Measurements from ENCODE around the gene ADK.

DNA sequence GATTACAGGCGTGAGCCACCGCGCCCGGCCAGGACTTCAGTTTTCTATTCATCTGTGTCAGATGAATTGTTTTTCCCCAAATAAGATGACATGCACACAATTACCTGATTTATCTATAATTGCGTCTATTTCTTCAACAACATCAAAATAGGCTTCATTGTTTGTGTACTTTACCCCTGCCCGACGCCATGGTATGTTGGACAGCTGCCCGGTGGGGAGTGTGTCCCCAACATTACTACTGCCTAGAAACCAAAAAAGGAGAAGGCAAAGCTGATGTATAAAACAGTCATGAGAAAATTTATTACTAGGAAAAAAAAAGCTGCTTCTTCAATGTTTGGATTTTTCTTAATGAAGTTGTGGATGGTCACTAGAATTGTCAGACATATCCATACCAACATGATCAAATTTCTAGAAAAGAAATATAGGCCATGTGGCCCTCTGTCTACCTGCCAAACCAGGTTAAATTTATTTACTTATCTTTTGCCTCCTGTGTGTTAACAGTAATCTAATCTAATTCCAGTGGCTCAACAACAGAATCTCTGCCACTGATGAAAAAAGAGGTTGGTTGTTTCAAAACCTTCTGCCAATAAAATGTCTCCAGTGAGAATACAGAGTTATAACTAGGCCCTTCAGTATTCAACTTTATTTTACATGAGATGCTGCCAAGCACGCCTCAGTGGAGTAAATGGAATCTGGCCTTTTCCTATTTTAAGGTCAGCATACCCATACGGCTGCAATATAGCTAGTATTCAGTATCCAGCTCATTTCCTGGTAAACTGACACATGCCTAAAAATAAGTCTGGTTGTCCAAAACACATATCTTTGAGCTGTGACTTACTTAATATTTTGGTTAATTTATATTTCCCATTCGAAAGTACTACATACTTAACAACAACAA is 16.8 kb upstream of the ADK start:
- TF ChIP-seq POLR2A (IDR thresholded peaks at IDR 0.05; ENCODE audit: low read depth, low read length), result no peak
- no peak for TF ChIP-seq EZH2 (IDR thresholded peaks at IDR 0.05; ENCODE audit: borderline replicate concordance, low read depth, low read length, severe bottlenecking)
- TF ChIP-seq, protein P1, sequence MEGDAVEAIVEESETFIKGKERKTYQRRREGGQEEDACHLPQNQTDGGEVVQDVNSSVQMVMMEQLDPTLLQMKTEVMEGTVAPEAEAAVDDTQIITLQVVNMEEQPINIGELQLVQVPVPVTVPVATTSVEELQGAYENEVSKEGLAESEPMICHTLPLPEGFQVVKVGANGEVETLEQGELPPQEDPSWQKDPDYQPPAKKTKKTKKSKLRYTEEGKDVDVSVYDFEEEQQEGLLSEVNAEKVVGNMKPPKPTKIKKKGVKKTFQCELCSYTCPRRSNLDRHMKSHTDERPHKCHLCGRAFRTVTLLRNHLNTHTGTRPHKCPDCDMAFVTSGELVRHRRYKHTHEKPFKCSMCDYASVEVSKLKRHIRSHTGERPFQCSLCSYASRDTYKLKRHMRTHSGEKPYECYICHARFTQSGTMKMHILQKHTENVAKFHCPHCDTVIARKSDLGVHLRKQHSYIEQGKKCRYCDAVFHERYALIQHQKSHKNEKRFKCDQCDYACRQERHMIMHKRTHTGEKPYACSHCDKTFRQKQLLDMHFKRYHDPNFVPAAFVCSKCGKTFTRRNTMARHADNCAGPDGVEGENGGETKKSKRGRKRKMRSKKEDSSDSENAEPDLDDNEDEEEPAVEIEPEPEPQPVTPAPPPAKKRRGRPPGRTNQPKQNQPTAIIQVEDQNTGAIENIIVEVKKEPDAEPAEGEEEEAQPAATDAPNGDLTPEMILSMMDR (IDR thresholded peaks at IDR 0.05; ENCODE audit: extremely low read depth in 1 of 2, insufficient read depth in 1 of 2, low read depth in 1 of 2, low read length in 2 of 2), result no peak
- no peak for TF ChIP-seq POLR2AphosphoS5 (IDR thresholded peaks at IDR 0.05; ENCODE audit: insufficient read depth, low read depth, low read length)

All from endothelial cell of umbilical vein (primary cell).